ENCODE data around the gene GPHN.

DNA sequence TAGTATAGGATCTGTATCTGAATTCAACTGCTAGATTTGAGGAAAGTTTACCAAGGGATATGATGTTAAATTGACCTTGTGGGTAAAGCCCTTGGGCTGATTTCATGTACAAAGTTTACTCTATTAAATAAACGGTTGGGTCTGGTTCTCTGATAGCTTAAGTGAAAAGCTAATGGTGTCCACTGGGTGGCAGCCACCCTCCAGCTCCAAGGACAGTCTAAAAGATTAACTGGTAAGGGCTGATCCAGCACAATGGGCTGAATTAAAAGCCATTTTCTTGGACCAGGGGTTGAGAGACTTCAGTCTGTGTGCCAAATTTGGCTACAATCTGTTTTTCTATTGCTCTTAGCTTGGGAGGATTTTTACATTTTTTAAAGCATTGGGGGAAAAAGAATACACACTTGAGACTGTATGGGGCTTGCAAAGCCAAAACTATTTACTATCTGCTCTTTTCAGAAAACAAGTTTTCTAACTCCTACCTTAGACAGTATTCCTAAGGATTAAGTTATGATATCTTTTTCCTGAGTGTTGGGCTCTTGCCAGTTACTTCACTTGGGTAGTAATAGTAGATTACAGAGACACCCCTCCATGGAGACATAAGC is 116.5 kb downstream of the GPHN start:
- peak in 5 of 6 experiments; percentile 29 to 79 (median 62) for TF ChIP-seq CTCF (IDR thresholded peaks at IDR 0.05)
- TF ChIP-seq POLR2A (IDR thresholded peaks at IDR 0.05), result no peak

All from thyroid gland (tissue), 4 donors.